22Rv1 (cell line): ENCODE data around the gene ZBTB18.
"Not testable (repeated sequence)": the region's sequence is repeated elsewhere in the genome, so short reads cannot be mapped to it uniquely, and the experiment has no call there.

Experiments used
- H3K27ac ChIP-seq: fragments of 450-650 bp; 2 replicates; pipeline ENCODE4 v1.5.1; 2017
- CTCF ChIP-seq: fragments of 450-650 bp; IDR thresholded peaks from 2 replicates; pipeline ENCODE4 v1.5.1; 2017; ENCODE audit warnings: mild to moderate bottlenecking
- ZFX ChIP-seq: fragments of 450-650 bp; IDR thresholded peaks from 2 replicates; pipeline ENCODE4 v1.6.1; 2017; ENCODE audit warnings: antibody characterized with exemption, borderline replicate concordance

Gene ZBTB18

GRCh38 chr1:244042293-244042692 is 8.8 kb upstream of the ZBTB18 start:
- no peak overlapping the region for H3K27ac ChIP-seq
- TF ChIP-seq ZFX = no peak
- TF ChIP-seq CTCF = no peak

GRCh38 chr1:244044423-244044822 is 6.7 kb upstream of the ZBTB18 start:
- no peak for TF ChIP-seq CTCF
- TF ChIP-seq ZFX = no peak
- no peak overlapping the region for H3K27ac ChIP-seq

- H3K27ac ChIP-seq = not testable (repeated sequence)
Observed at GRCh38 chr1:244046254-244046653, 4.8 kb upstream of the ZBTB18 start.

- H3K27ac ChIP-seq = no peak overlapping the region
- no peak for TF ChIP-seq CTCF
- no peak for TF ChIP-seq ZFX
Observed at GRCh38 chr1:244046907-244047611, 4.0 kb upstream of the ZBTB18 start.

GRCh38 chr1:244047621-244048255 is 3.3 kb upstream of the ZBTB18 start:
- TF ChIP-seq ZFX (no peak), CTCF (no peak)
- H3K27ac ChIP-seq = no peak overlapping the region

GRCh38 chr1:244048256-244049161 is 2.6 kb upstream of the ZBTB18 start:
- TF ChIP-seq CTCF (no peak), ZFX (no peak)
- H3K27ac ChIP-seq = no peak overlapping the region

GRCh38 chr1:244049162-244050013 is 1.7 kb upstream of the ZBTB18 start:
- H3K27ac ChIP-seq = no peak overlapping the region

More at GRCh38 chr1:244049162-244050013, 1.7 kb upstream of the ZBTB18 start:
- TF ChIP-seq ZFX (no peak), CTCF (no peak)
